HepG2 (cell line): ENCODE results near the gene HSPB9. TPM values are rescaled to one million over a fixed set of nuclear protein-coding genes. Genes with fewer than 3 reads are reported as not detected.

ENCODE experiments used
- ATAC-seq: fragments of 200-7000 bp; cut with Tn5 transposase; 3 replicates; pipeline ENCODE4 v1.9.1; 2020; ENCODE audit warnings: mild to moderate bottlenecking, moderate library complexity
- Bru-seq: library from RNA; stranded (reverse); fragments of 400-500 nt; gene quantifications from one replicate; lab custom pipeline; 2021; lab: Mats Ljungman, UMichigan
- BruChase-seq, 2 experiments: library from RNA; stranded (reverse); fragments of 400-500 nt; gene quantifications; one replicate each; lab custom pipeline; 2021; lab: Mats Ljungman, UMichigan
- BruUV-seq: library from RNA; stranded (reverse); fragments of 400-500 nt; replicated peaks from 2 replicates; lab custom pipeline; 2021; lab: Mats Ljungman, UMichigan
- CTCF ChIA-PET: fragments of 300-600 bp; formaldehyde crosslinking; extraction: SDS; loops from one replicate; lab custom pipeline; 2021; ENCODE audit warnings: low total read pairs, inconsistent platforms, low intra/inter-chr PET ratio; lab: Yijun Ruan, JAX
- POLR2A ChIA-PET: fragments of 350-600 bp; sonication (Branson Sonifier 250); formaldehyde crosslinking; loops from one replicate; lab custom pipeline; 2020; ENCODE audit warnings: antibody characterized with exemption, inconsistent platforms; lab: Yijun Ruan, JAX
- DNase-seq: peaks from one replicate; pipeline ENCODE4 v3.0.0-alpha.2; 2015; ENCODE audit warnings: low spot score
- FAIRE-seq: peaks from 3 replicates; lab custom pipeline; 2011; peaks lifted over from hg19 to GRCh38; lab: Jason Lieb, UNC
- H2AFZ ChIP-seq: one replicate; pipeline ENCODE4 v1.6.1; 2011; ENCODE audit warnings: low read length, inconsistent platforms
- H3K27ac ChIP-seq: fragments of 300-600 bp; 3 replicates; pipeline ENCODE4 v1.8.0; 2011; ENCODE audit warnings: mixed run types, mild to moderate bottlenecking, mixed read lengths, low read length, inconsistent platforms; ENCODE audit not compliant: insufficient read depth; ENCODE audit errors: extremely low read length
- H3K27me3 ChIP-seq, 2 experiments: fragments of 200-600 bp in 1 of 2; 2 replicates in 1 of 2; 3 replicates in 1 of 2; pipeline versions ENCODE4 v1.6.0 to v1.8.0; 2011; ENCODE audit warnings: low read length in 2 of 2, mild to moderate bottlenecking in 2 of 2, moderate library complexity in 2 of 2, inconsistent platforms in 1 of 2; ENCODE audit not compliant: insufficient read depth in 2 of 2, control insufficient read depth in 1 of 2
- H3K36me3 ChIP-seq, 2 experiments: fragments of 200-600 bp in 1 of 2; replicated peaks in 1 of 2; 2 replicates in 1 of 2; 3 replicates in 1 of 2; pipeline versions ENCODE4 v1.5.1 to v1.8.0; 2011; ENCODE audit warnings: low read length in 2 of 2, inconsistent platforms in 1 of 2; ENCODE audit not compliant: insufficient read depth in 2 of 2, control insufficient read depth in 1 of 2
- H3K4me1 ChIP-seq: 2 replicates; pipeline ENCODE4 v1.5.1; 2012; ENCODE audit warnings: low read length, inconsistent platforms; ENCODE audit not compliant: insufficient read depth
- H3K4me2 ChIP-seq: 2 replicates; pipeline ENCODE4 v1.6.0; 2011; ENCODE audit warnings: low read depth, low read length, inconsistent platforms
- H3K4me3 ChIP-seq, 3 experiments: fragments of 200-600 bp in 1 of 3; sonication (generic), shearing (Covaris generic) in 1 of 3; replicated peaks in 1 of 3; 2 replicates each; pipeline ENCODE4 v1.5.1; 2011 to 2016; ENCODE audit warnings: low read length in 3 of 3, inconsistent platforms in 2 of 3, low read depth in 2 of 3, mild to moderate bottlenecking in 2 of 3, control low read depth in 1 of 3, mixed read lengths in 1 of 3; ENCODE audit not compliant: insufficient read depth in 1 of 3
- H3K79me2 ChIP-seq: one replicate; pipeline ENCODE4 v1.6.1; 2011; ENCODE audit warnings: low read length, inconsistent platforms; ENCODE audit not compliant: insufficient read depth
- H3K9ac ChIP-seq: 2 replicates; pipeline ENCODE4 v1.6.0; 2011; ENCODE audit warnings: mild to moderate bottlenecking, low read depth, low read length, inconsistent platforms; ENCODE audit not compliant: insufficient read depth
- H3K9me3 ChIP-seq: 2 replicates; pipeline ENCODE4 v1.5.1; 2012; ENCODE audit warnings: mild to moderate bottlenecking, low read length
- H4K20me1 ChIP-seq: 2 replicates; pipeline ENCODE4 v1.6.0; 2011; ENCODE audit warnings: inconsistent platforms, mild to moderate bottlenecking, low read length, moderate library complexity; ENCODE audit not compliant: insufficient read depth
- BRF2 ChIP-seq: sonication (generic); formaldehyde crosslinking; IDR thresholded peaks from 2 replicates; pipeline ENCODE4 v1.8.1; 2022; ENCODE audit warnings: mild to moderate bottlenecking, missing genetic modification reagents
- DRAP1 ChIP-seq: IDR thresholded peaks from 2 replicates; pipeline ENCODE4 v1.6.1; 2016; ENCODE audit warnings: missing genetic modification reagents, missing compliant biosample characterization
- HOXA7 ChIP-seq: sonication (generic); formaldehyde crosslinking; IDR thresholded peaks from 2 replicates; pipeline ENCODE4 v1.8.1; 2022; ENCODE audit warnings: mild to moderate bottlenecking, missing genetic modification reagents, moderate library complexity
- HOXA9 ChIP-seq: sonication (generic); formaldehyde crosslinking; IDR thresholded peaks from 2 replicates; pipeline ENCODE4 v1.8.1; 2022; ENCODE audit warnings: missing genetic modification reagents, mild to moderate bottlenecking, moderate library complexity, borderline replicate concordance
- IKZF4 ChIP-seq: sonication (generic); formaldehyde crosslinking; IDR thresholded peaks from 2 replicates; pipeline ENCODE4 v1.5.1; 2020; ENCODE audit warnings: borderline replicate concordance, mild to moderate bottlenecking, low read depth, missing genetic modification reagents; ENCODE audit errors: not compliant biosample characterization
- MAFF ChIP-seq: IDR thresholded peaks from 2 replicates; pipeline ENCODE4 v1.6.1; 2011; ENCODE audit warnings: low read depth, low read length, improper control_type of control experiment
- NR2F1 ChIP-seq, 2 experiments: fragments of 450-650 bp in 1 of 2; formaldehyde crosslinking in 1 of 2; IDR thresholded peaks; 2 replicates each; pipeline versions ENCODE4 v1.5.0 to v1.6.1; 2016 to 2020; ENCODE audit warnings: mild to moderate bottlenecking in 1 of 2, missing compliant biosample characterization in 1 of 2, missing genetic modification reagents in 1 of 2, moderate library complexity in 1 of 2
- RXRA ChIP-seq: sonication (generic); formaldehyde crosslinking; IDR thresholded peaks from 2 replicates; pipeline ENCODE4 v1.5.1; 2020; ENCODE audit warnings: missing genetic modification reagents
- ZBTB33 ChIP-seq: sonication (generic); formaldehyde crosslinking; IDR thresholded peaks from 2 replicates; pipeline ENCODE4 v1.4.0; 2020; ENCODE audit warnings: missing genetic modification reagents
- ZNF224 ChIP-seq: sonication (generic); formaldehyde crosslinking; IDR thresholded peaks from 2 replicates; pipeline ENCODE4 v1.5.0; 2020; ENCODE audit warnings: mild to moderate bottlenecking, missing genetic modification reagents
- ZNF674 ChIP-seq: sonication (generic); formaldehyde crosslinking; IDR thresholded peaks from 2 replicates; pipeline ENCODE4 v1.5.0; 2020; ENCODE audit warnings: low read depth, mild to moderate bottlenecking, missing genetic modification reagents
- ZNF784 ChIP-seq: sonication (generic); formaldehyde crosslinking; IDR thresholded peaks from 2 replicates; pipeline ENCODE4 v1.5.1; 2020; ENCODE audit warnings: missing genetic modification reagents, mild to moderate bottlenecking, borderline replicate concordance
- WGBS: methylation state at CpG from one replicate; pipeline ENCODE4 v1.1.6; 2017; ENCODE audit warnings: low lambda C conversion rate; 5-methylcytosine and 5-hydroxymethylcytosine counted together
- in situ Hi-C: cut with HindIII; loops from 2 replicates; pipeline ENCODE4 v1.10.0; 2017; ENCODE audit warnings: low pct_unique_long_range_greater_than_20kb; ENCODE audit not compliant: extremely low pct_ligation_motif_present
- intact Hi-C: fragments of 100-400 bp; cut with micrococcal nuclease; formaldehyde crosslinking; loops from one replicate; pipeline ENCODE4 v1.10.0; 2022; ENCODE audit not compliant: unreplicated experiment
- long read RNA-seq, 2 experiments: library from RNA in 1 of 2; library from polyadenylated mRNA in 1 of 2; stranded (forward) in 1 of 2; unstranded in 1 of 2; transcript quantifications; one replicate each; pipeline ENCODE4 v2.0.0, GENCODE V29; 2019 to 2022
- polyA minus RNA-seq, 3 experiments: library from RNA; depleted of rRNA, polyadenylated mRNA; stranded (reverse); fragments of >200 nt; gene quantifications; 2 replicates each; pipeline ENCODE4 v1.2.3, GENCODE V29; 2011; ENCODE audit warnings: low replicate concordance in 1 of 3
- polyA plus RNA-seq, 8 experiments: library from polyadenylated mRNA; depleted of rRNA in 3 of 8; stranded (reverse) in 7 of 8; unstranded in 1 of 8; fragments of >200 nt; fragmentation: Illumina TruSeq in 4 of 8; extraction: Trizol in 4 of 8; gene quantifications; 2 replicates each; pipeline versions ENCODE4 v1.2.1 to v1.2.3, GENCODE V29; 2011 to 2016; ENCODE audit warnings: low read depth in 4 of 8, missing spikeins in 1 of 8, mixed read lengths in 1 of 8; ENCODE audit not compliant: insufficient read depth in 1 of 8
- total RNA-seq, 5 experiments: library from RNA; depleted of rRNA; stranded (reverse); fragments of >200 nt; fragmentation: Illumina TruSeq; extraction: Trizol; gene quantifications; 2 replicates each; pipeline ENCODE4 v1.2.3, GENCODE V29; 2016; ENCODE audit warnings: low read depth in 1 of 5

The HSPB9 gene
- 0.13 and 0.24 TPM in 2 replicates for total RNA-seq (2016; rRNA removed; fragmentation: Illumina TruSeq; extraction: Trizol)
- total RNA-seq (2016; cell fraction: cytosol; rRNA removed; fragmentation: Illumina TruSeq; extraction: Trizol; ENCODE audit: low read depth), result not detected in 2 replicates
- 0.09 and 0.24 TPM in 2 replicates for total RNA-seq (2016; cell fraction: insoluble cytoplasmic fraction; rRNA removed; fragmentation: Illumina TruSeq; extraction: Trizol)
- 0.14 and 0.19 TPM in 2 replicates for total RNA-seq (2016; cell fraction: membrane; rRNA removed; fragmentation: Illumina TruSeq; extraction: Trizol)
- 0.25 TPM in 1 of 2 replicates, not detected in the other for total RNA-seq (2016; cell fraction: nucleus; rRNA removed; fragmentation: Illumina TruSeq; extraction: Trizol)
- 0.05 and 0.31 TPM in 2 replicates for polyA plus RNA-seq (2011; rRNA removed)
- polyA plus RNA-seq (2011; cell fraction: cytosol; rRNA removed), result 0.07 and 0.10 TPM in 2 replicates
- 0.66 and 1.2 TPM in 2 replicates for polyA plus RNA-seq (2011; cell fraction: nucleus; rRNA removed)
- polyA plus RNA-seq (2012), result 0.28 and 0.44 TPM in 2 replicates
- not detected in 2 replicates for polyA plus RNA-seq (2016; cell fraction: cytosol; fragmentation: Illumina TruSeq; extraction: Trizol; ENCODE audit: low read depth)
- polyA plus RNA-seq (2016; cell fraction: insoluble cytoplasmic fraction; fragmentation: Illumina TruSeq; extraction: Trizol; ENCODE audit: low read depth), result not detected in 2 replicates
- 0.09 and 0.14 TPM in 2 replicates for polyA plus RNA-seq (2016; cell fraction: membrane; fragmentation: Illumina TruSeq; extraction: Trizol; ENCODE audit: low read depth)
- polyA plus RNA-seq (2016; cell fraction: nucleus; fragmentation: Illumina TruSeq; extraction: Trizol; ENCODE audit: insufficient read depth, low read depth), result 0.55 and 0.56 TPM in 2 replicates
- 0.22 TPM in 1 of 2 replicates, not detected in the other for polyA minus RNA-seq (2011; rRNA and poly(A)+ RNA removed; ENCODE audit: low replicate concordance)
- not detected in 2 replicates for polyA minus RNA-seq (2011; cell fraction: cytosol; rRNA and poly(A)+ RNA removed)
- not detected in 2 replicates for polyA minus RNA-seq (2011; cell fraction: nucleus; rRNA and poly(A)+ RNA removed)
- percentile 23 among the genes with signal in this experiment for Bru-seq, nascent RNA
- percentile 35 among the genes with signal in this experiment for BruChase-seq, experiment 1, labeled RNA remaining after a 6-hour chase
- BruChase-seq, experiment 2, labeled RNA remaining after a 2-hour chase, result percentile 30 among the genes with signal in this experiment
- long read RNA-seq, experiment 1, partial matches to known transcripts, result 0 of 1 reads
- long read RNA-seq, experiment 1, other reads (novel, unspliced or antisense), result 0 of 1 reads
- long read RNA-seq, experiment 2, result 0 reads

GRCh38 chr17:42122371-42123303 lies at the start of gene HSPB9:
Gene HSPB9, plus strand, starts transcription at chr17:42122804. Its CDS starts 47 bp downstream, at chr17:42122851.
- BruUV-seq, result no TSS peak
- no peak for FAIRE-seq
- H3K4me3 ChIP-seq, result peak within 1 kb of the TSS in 1 of 3 experiments; percentile 76; a peak in 1 of 6 replicates
- peaks cover 26% of the 10 kb centered on the region for H3K4me1 ChIP-seq
- POLR2A ChIA-PET, result no interaction called here
- no peaks in the 10 kb centered on the region for H4K20me1 ChIP-seq
- no peaks in the 10 kb centered on the region for H3K79me2 ChIP-seq
- intact Hi-C loops, result loop anchor here (5.0 kb wide), 1 partner anchor 35 kb away; no protein-coding TSS in a partner anchor
- in situ Hi-C loops, result no loop called here
- no peak within 1 kb of the TSS for H2AFZ ChIP-seq
- no peaks in the 10 kb centered on the region for H3K27me3 ChIP-seq
- H3K27ac ChIP-seq, result peak within 1 kb of the TSS; percentile 68
- CTCF ChIA-PET, result no interaction called here
- H3K4me2 ChIP-seq, result peak within 1 kb of the TSS; percentile 79
- 97% methylated on average over 53 of the region's 61 CpGs for WGBS
- H3K9me3 ChIP-seq, result no peaks in the 10 kb centered on the region
- DNase-seq, result no peak
- H3K9ac ChIP-seq, result peak within 1 kb of the TSS; percentile 57; the same call in 1 of the 2 replicates
- ATAC-seq, result no peak
- peaks cover 8 to 37% of the 10 kb centered on the region in 2 experiments; a peak in 4 of 5 replicates for H3K36me3 ChIP-seq
- TF ChIP-seq ZNF224 (CRISPR knock-in tag) (peak; percentile 43; the same call in 1 of the 2 replicates), HOXA7 (CRISPR knock-in tag) (peak; percentile 59; the same call in 1 of the 2 replicates), DRAP1 (CRISPR knock-in tag) (no peak), MAFF (no peak), NR2F1 (CRISPR knock-in tag; IDR thresholded peaks at IDR 0.05) (no peak), HOXA9 (CRISPR knock-in tag) (no peak; the same call in 1 of the 2 replicates), RXRA (CRISPR knock-in tag) (no peak), ZNF784 (CRISPR knock-in tag) (no peak), ZNF674 (CRISPR knock-in tag) (no peak), IKZF4 (CRISPR knock-in tag) (no peak), ZBTB33 (CRISPR knock-in tag) (peak; percentile 61; the same call in 1 of the 2 replicates), BRF2 (no peak)
